ENCODE measurements around the gene MSRB1. TPM values are rescaled to one million over a fixed set of nuclear protein-coding genes. Genes with fewer than 3 reads are reported as not detected.
"Not testable (repeated sequence)": the region's sequence is repeated elsewhere in the genome, so short reads cannot be mapped to it uniquely, and the experiment has no call there.

Gene MSRB1
- total and polyA plus RNA-seq, 5 experiments from 2014 or later: 9.9 to 19.1 (median 13.9) TPM

DNA sequence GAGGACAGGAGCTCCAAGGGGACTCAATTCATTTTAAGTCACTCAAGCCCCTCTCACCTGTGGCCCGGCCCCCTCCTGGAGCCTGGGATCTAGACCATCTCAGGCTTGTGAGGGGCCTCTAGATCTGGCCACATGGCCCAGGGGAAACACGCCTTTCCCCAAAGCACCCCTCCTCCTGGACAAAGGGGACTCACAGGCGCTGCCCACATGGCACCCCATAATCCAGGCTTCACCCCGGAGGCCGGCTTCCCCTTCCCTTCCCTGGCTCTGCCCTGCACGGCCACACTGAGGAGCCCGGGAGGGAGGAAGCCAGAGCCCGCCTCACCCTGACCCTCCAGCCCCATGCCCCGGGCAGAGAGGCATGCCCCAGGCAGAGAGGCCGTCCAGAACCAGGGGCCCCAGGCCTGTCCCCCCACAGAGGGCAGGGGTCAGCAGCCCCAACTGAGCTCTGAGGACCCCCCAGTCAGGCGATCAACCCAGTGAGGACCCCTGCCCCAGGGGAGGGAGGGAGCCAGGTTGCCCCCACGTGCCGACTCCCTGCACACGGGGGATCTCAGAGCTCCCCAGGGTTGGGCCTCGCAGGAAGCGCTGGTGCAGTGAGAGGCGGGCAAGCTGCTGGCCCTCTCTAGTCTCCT is 35.7 kb downstream of the MSRB1 start:
- POLR2A ChIA-PET: interaction anchor here (1.2 kb wide), 1 partner anchor 13 kb away, joined by 3 read pairs; no protein-coding TSS in a partner anchor
- DNase-seq (no peak), ATAC-seq (no peak)
- H3K27ac Mint-ChIP-seq: no peak overlapping the region
- no peak overlapping the region for H3K4me3 Mint-ChIP-seq
- peaks cover 0 to 3% (median 0%) of the 10 kb centered on the region in 4 donors for H3K4me1 Mint-ChIP-seq
- H3K27me3 Mint-ChIP-seq: peaks cover 0 to 19% (median 9%) of the 10 kb centered on the region in 5 donors
- H3K9me3 Mint-ChIP-seq: no peaks in the 10 kb centered on the region
- no peaks in the 10 kb centered on the region for H3K36me3 Mint-ChIP-seq

DNA sequence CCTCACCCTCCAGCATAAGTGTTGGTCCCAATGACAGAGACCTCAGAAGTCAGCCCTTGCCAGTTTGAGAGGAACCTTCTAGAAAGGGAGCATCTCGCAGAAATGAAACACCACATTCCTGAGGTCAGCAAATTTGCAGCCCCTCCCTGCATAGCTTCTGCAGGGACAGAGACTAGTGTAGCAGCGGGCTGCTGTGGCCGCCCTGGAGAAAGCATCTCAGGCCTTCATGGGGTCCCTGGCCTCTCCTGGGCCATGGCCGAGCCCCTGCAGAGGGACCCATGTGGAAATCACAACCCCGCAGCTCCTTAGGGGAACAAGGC is 36.2 kb downstream of the MSRB1 start:
- no peak overlapping the region for H3K4me3 Mint-ChIP-seq
- peaks cover 0 to 19% (median 9%) of the 10 kb centered on the region in 5 donors for H3K27me3 Mint-ChIP-seq
- POLR2A ChIA-PET: interaction anchor here (1.2 kb wide), 1 partner anchor 12 kb away, joined by 3 read pairs; no protein-coding TSS in a partner anchor
- peaks cover 0 to 3% (median 0%) of the 10 kb centered on the region in 4 donors for H3K4me1 Mint-ChIP-seq
- H3K27ac Mint-ChIP-seq: no peak overlapping the region
- ATAC-seq (no peak), DNase-seq (no peak)
- no peaks in the 10 kb centered on the region for H3K36me3 Mint-ChIP-seq
- no peaks in the 10 kb centered on the region for H3K9me3 Mint-ChIP-seq

DNA sequence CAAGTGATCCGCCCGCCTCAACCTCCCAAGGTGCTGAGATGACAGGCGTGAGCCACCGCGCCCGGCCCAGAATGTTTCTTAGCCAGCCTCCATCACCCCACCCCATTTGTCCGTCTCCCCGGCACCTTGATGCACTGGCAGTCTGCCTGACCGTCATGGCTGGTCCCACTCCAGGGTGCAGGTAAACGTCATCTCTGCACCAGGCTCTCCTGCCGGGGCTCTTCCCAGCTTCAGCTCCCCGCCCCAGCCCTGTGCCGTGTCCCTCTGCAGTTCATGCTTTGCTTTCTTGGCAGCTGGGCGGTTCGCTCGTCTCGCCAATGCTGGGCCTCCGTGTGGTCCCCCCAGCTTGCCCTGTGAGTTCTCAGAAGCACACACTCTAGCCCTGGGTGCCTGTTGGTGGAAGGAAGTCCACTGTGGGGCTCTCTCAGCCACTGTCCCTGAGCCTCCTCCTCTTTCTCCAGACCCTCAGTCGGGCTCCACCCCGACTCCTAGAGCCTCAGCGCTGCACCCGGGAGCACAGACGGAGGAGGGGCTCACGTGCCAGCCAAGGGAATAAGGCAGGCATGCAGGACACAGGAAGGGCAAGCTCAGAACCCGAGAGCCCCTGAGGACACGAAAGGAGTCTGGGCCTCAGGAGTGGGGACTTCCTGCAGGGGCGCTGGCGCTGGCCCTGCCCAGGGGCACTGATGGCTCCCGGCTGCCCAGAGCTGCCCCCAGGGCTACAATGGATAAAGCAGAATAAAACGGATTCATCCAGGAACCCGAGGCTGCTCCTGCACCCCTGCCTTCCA is 36.7 kb downstream of the MSRB1 start:
- Mint-ChIP-seq H3K27ac (no peak overlapping the region), H3K36me3 (no peaks in the 10 kb centered on the region), H3K4me3 (no peak overlapping the region), H3K27me3 (peaks cover 0 to 19% (median 9%) of the 10 kb centered on the region in 5 donors), H3K9me3 (no peaks in the 10 kb centered on the region), H3K4me1 (peaks cover 0 to 3% (median 0%) of the 10 kb centered on the region in 4 donors)
- POLR2A ChIA-PET: interaction anchor here (1.2 kb wide), 1 partner anchor 12 kb away, joined by 3 read pairs; no protein-coding TSS in a partner anchor
- DNase-seq (no peak), ATAC-seq (no peak)

- no peak for DNase-seq
- peak overlapping the region in 1 of 10 donors; percentile 43 for H3K27ac Mint-ChIP-seq
- ATAC-seq: no peak
Observed at GRCh38 chr16:1903845-1904840, 38.9 kb downstream of the MSRB1 start.

DNA sequence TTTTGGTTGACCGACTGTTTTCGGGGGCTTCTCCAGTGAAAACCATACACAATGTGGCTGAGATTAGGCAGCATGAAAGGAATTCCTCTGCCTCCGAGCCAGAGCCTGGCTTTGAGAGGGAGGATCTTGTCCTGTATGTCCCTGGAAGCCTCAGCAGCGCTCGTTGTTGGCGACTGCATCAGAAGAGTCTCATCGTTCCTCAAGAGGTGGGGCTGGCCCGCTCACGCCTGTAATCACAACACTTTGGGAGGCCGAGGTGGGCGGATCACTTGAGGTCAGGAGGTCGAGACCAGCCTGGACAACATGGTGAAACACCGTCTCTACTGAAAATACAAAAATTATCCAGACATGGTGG is 39.8 kb downstream of the MSRB1 start:
- H3K27me3 Mint-ChIP-seq: peaks cover 0 to 9% (median 4%) of the 10 kb centered on the region in 5 donors
- no peak overlapping the region for H3K27ac Mint-ChIP-seq
- no peaks in the 10 kb centered on the region for H3K9me3 Mint-ChIP-seq
- ATAC-seq (no peak), DNase-seq (no peak)
- no peak overlapping the region for H3K4me3 Mint-ChIP-seq
- POLR2A ChIA-PET: no interaction called here
- no peaks in the 10 kb centered on the region for H3K36me3 Mint-ChIP-seq
- H3K4me1 Mint-ChIP-seq: no peaks in the 10 kb centered on the region

More at GRCh38 chr16:1903845-1904840, 38.9 kb downstream of the MSRB1 start:
- Mint-ChIP-seq H3K9me3 (no peaks in the 10 kb centered on the region), H3K27me3 (peaks cover 0 to 19% (median 9%) of the 10 kb centered on the region in 5 donors), H3K36me3 (no peaks in the 10 kb centered on the region), H3K4me3 (no peak overlapping the region), H3K4me1 (peaks cover 0 to 3% (median 0%) of the 10 kb centered on the region in 4 donors)
- POLR2A ChIA-PET: no interaction called here

DNA sequence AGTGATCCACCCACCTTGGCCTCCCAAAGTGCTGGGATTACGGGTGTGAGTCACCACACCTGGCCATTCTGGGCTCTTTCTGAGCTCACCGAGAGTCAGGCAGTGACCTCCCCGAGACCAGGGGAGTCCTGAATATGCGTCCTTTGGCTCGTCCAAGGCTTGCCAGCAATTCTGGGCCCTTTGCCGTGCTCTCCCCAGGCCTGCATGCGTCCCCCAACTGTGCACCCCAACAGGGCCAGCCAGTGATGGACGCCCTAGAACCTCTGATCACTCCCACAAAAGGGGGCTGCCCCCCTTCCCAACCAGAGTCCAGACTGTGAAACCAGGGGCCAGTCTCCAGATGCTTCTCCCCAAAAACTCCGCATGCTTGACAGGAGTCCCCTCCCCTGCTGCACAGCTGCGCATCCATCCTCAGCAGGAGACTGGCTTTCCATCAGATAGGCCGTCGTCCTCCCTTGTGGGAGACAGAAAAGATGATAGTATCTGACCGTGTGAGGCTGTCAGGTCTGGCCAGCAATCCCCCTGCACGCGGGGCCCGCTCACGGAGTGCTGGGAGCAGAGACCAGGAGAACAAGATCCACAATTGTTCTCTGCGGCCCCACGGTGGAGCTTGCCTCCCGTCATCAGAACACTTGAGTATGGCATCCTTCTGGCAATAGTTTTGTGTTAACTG is 40.3 kb downstream of the MSRB1 start:
- Mint-ChIP-seq H3K36me3 (no peaks in the 10 kb centered on the region), H3K9me3 (no peaks in the 10 kb centered on the region), H3K27me3 (peaks cover 0 to 9% (median 4%) of the 10 kb centered on the region in 5 donors), H3K4me1 (no peaks in the 10 kb centered on the region), H3K27ac (no peak overlapping the region), H3K4me3 (no peak overlapping the region)
- ATAC-seq: no peak
- no peak for DNase-seq
- POLR2A ChIA-PET: no interaction called here

- DNase-seq (no peak), ATAC-seq (no peak)
- Mint-ChIP-seq H3K27ac (no peak overlapping the region), H3K27me3 (peaks cover 0 to 4% (median 0%) of the 10 kb centered on the region in 5 donors), H3K36me3 (no peaks in the 10 kb centered on the region), H3K4me1 (no peaks in the 10 kb centered on the region), H3K4me3 (no peak overlapping the region), H3K9me3 (no peaks in the 10 kb centered on the region)
- POLR2A ChIA-PET: no interaction called here
Observed at GRCh38 chr16:1900452-1900774, 42.6 kb downstream of the MSRB1 start.

DNA sequence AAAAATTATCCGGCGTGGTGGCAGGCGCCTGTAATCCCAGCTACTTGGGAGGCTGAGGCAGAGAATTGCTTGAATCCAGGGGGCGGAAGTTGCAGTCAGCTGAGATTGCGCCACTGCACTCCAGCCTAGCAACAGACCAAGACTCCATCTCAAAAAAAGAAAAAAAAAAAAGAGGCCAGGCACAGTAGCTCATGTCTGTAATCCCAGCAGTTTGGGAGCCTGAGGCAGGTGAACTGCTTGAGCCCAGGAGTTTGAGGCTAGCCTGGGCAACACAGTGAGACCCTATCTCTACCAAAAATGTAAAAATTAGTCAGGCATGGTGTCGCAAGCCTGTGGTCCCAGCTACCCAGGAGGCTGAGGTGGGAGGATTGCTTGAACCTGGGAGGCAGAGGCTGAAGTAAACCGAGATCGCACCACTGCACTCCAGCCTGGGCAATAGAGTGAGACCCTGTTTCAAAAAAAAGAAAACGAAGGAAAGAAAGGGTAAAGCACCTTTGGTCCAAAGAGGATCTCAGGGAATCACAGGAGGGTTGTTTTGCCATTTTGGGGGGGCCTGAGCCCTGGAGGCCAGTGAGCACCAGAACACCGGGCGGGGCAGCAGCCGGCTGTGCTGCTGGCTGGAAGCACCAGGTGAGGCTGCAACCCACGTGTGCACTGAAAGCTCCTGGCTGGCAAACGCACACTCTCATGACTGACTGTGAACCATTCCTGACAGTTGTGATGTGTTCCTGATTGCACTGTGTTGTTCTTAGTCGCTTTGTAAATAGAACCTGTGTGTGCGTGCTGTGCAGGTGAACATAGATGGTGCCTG is 43.2 kb downstream of the MSRB1 start:
- H3K9me3 Mint-ChIP-seq: no peaks in the 10 kb centered on the region
- no peak overlapping the region for H3K4me3 Mint-ChIP-seq
- POLR2A ChIA-PET: no interaction called here
- no peak overlapping the region for H3K27ac Mint-ChIP-seq
- H3K4me1 Mint-ChIP-seq: no peaks in the 10 kb centered on the region
- H3K27me3 Mint-ChIP-seq: peaks cover 0 to 4% (median 0%) of the 10 kb centered on the region in 5 donors
- no peak for ATAC-seq
- no peaks in the 10 kb centered on the region for H3K36me3 Mint-ChIP-seq
- no peak for DNase-seq

DNA sequence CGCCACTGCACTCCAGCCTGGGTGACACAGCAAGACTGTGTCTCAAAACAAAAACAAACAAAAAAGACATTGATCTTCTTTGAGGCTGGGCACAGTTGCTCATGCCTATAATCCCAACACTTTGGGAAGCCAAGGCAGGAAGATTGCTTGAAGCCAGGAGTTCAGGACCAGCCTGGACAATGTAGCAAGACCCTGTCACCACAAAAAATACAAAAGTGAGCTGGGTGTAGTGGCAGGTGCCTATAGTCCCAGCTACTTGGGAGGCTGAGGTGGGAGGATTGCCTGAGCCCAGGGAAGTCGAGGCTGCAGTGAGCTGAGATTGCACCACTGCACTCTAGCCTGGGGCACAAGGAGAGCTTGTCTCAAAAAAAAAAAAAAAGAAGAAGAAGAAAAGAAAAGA is 45.3 kb downstream of the MSRB1 start:
- H3K9me3 Mint-ChIP-seq, H3K4me3 Mint-ChIP-seq, H3K27me3 Mint-ChIP-seq, H3K4me1 Mint-ChIP-seq, H3K36me3 Mint-ChIP-seq, POLR2A ChIA-PET, ATAC-seq, DNase-seq: not testable (repeated sequence)
- H3K27ac Mint-ChIP-seq: peak overlapping the region in 1 of 10 donors; percentile 5

DNA sequence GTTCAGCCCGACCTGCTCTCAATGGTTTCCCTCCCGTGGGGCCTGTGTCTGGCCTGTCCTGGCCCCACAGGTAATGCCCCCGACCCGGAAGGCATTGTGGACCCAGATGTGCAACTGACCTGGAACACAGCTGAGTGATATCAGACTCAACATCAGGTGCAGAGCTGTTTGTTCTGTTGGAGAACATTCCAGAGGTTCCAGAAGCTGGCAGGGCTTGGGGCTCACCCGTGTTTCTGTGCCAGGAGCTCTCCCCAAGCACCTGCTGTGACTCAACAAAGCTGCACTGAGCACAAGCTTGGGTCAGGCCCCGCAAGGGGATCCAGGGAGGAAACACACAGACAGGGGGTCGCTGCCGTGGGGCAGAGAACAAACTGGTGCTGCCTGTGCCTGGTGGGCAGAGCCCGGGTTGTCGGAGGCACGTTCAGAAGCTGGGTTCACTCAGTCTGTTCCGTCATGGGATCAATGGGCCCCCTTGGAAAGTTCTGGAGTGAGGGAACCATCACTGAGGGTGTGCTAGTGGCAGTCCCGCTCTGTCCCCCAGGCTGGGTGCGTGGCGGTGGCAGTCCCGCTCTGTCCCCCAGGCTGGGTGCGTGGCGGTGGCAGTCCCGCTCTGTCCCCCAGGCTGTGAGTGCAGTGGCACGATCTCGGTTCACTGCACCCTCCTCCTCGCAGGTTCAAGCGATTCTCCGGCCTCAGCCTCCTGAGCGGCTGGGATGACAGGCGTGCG is 46.9 kb downstream of the MSRB1 start:
- Mint-ChIP-seq H3K36me3 (no peaks in the 10 kb centered on the region), H3K4me1 (no peaks in the 10 kb centered on the region), H3K27ac (peak overlapping the region in 1 of 10 donors; percentile 53), H3K9me3 (no peaks in the 10 kb centered on the region), H3K27me3 (peaks cover 0 to 8% (median 4%) of the 10 kb centered on the region in 5 donors), H3K4me3 (no peak overlapping the region)
- POLR2A ChIA-PET: no interaction called here
- ATAC-seq: no peak
- DNase-seq: no peak

- Mint-ChIP-seq H3K4me1 (no peaks in the 10 kb centered on the region), H3K4me3 (no peak overlapping the region), H3K36me3 (no peaks in the 10 kb centered on the region), H3K27ac (peak overlapping the region in 1 of 10 donors; percentile 53), H3K27me3 (peaks cover 5 to 15% (median 9%) of the 10 kb centered on the region in 5 donors), H3K9me3 (no peaks in the 10 kb centered on the region)
- DNase-seq: no peak
- ATAC-seq: no peak
- POLR2A ChIA-PET: interaction anchor here (1.3 kb wide), 1 partner anchor 11 kb away, joined by 3 read pairs; no protein-coding TSS in a partner anchor
Observed at GRCh38 chr16:1895068-1895467, 47.9 kb downstream of the MSRB1 start.
